Right lobe of liver (tissue), 6 donors: ENCODE results near the gene CERK. TPM values are rescaled to one million over a fixed set of nuclear protein-coding genes. Genes with fewer than 3 reads are reported as not detected.
"Not testable (repeated sequence)": the region's sequence is repeated elsewhere in the genome, so short reads cannot be mapped to it uniquely, and the experiment has no call there.

Source experiments
- ATAC-seq, 4 donors: fragments of 200-7000 bp; cut with Tn5 transposase; one replicate each; pipeline ENCODE4 v1.9.1; 2020; ENCODE audit warnings: mild to moderate bottlenecking in 4 of 4, moderate library complexity in 4 of 4
- DNase-seq, 3 donors: peaks; one replicate each; pipeline ENCODE4 v3.0.0-alpha.2; 2020
- H3K27ac ChIP-seq, 3 donors: fragments of 200-600 bp; one replicate each; pipeline ENCODE4 v1.8.0; 2022
- H3K27me3 ChIP-seq, 2 donors: fragments of 200-600 bp; one replicate each; pipeline ENCODE4 v1.8.0; 2022
- H3K36me3 ChIP-seq, 4 donors: fragments of 200-600 bp; sonication (generic) in 1 of 4; one replicate each; pipeline versions ENCODE4 v1.5.1 to v1.8.0; 2017 to 2022; ENCODE audit warnings: control low read depth in 1 of 4
- H3K4me1 ChIP-seq, 4 donors: fragments of 200-600 bp; sonication (generic) in 1 of 4; one replicate each; pipeline versions ENCODE4 v1.5.1 to v1.8.0; 2017 to 2022; ENCODE audit warnings: control low read depth in 1 of 4
- H3K4me3 ChIP-seq, 3 donors: fragments of 200-600 bp; one replicate each; pipeline ENCODE4 v1.8.0; 2022
- H3K9me3 ChIP-seq, 4 donors: fragments of 200-600 bp; sonication (generic) in 1 of 4; one replicate each; pipeline versions ENCODE4 v1.5.1 to v1.8.0; 2017 to 2022; ENCODE audit warnings: control low read depth in 1 of 4
- POLR2A ChIP-seq: fragments of 450-650 bp; IDR thresholded peaks from one replicate; pipeline ENCODE4 v1.6.1; 2017; ENCODE audit warnings: antibody characterized with exemption, mild to moderate bottlenecking
- WGBS: methylation state at CpG from one replicate; pipeline ENCODE4 v1.1.6; 2018; ENCODE audit warnings: low coverage, low lambda C conversion rate; ENCODE audit not compliant: insufficient coverage; ENCODE audit errors: missing lambda C conversion rate; 5-methylcytosine and 5-hydroxymethylcytosine counted together
- intact Hi-C, 2 donors: fragments of 100-400 bp; cut with DNase I; formaldehyde crosslinking; loops; one replicate each; pipeline versions ENCODE4 v1.11.2 to v1.14.1; 2022
- total RNA-seq, 6 experiments: library from RNA; depleted of rRNA in 2 of 6; stranded (reverse); fragments of >200 nt in 2 of 6; fragmentation: NEBNext Ultra II Directional in 3 of 6; extraction: Animal tissue kit (Norgen Biotek cat#: 25700) in 3 of 6; gene quantifications; one replicate each; pipeline versions ENCODE4 v1.1.0 to v1.2.4, GENCODE V29; 2016 to 2023
- TF ChIP-seq, protein P1 (sequence below), 4 donors: fragments of 200-600 bp in 3 of 4; fragments of 450-650 bp in 1 of 4; IDR thresholded peaks; one replicate each; pipeline versions ENCODE4 v1.5.1 to v1.8.0; 2016 to 2022; ENCODE audit warnings: antibody characterized with exemption in 4 of 4, mild to moderate bottlenecking in 2 of 4
- donor health status: DM: no; HTN: yes; CAD: no.
- donor health status: DM: no; HTN: no; CAD: no.
- donor health status: DM: no; HTN: no; CAD: no.
- donor health status: DM: no; HTN: yes; CAD: no.
- donor health status: DM: no; HTN: yes; CAD: no.

The CERK gene
- total RNA-seq, 6 experiments from 2014 or later: 9.6 to 27.5 (median 18.5) TPM

DNA sequence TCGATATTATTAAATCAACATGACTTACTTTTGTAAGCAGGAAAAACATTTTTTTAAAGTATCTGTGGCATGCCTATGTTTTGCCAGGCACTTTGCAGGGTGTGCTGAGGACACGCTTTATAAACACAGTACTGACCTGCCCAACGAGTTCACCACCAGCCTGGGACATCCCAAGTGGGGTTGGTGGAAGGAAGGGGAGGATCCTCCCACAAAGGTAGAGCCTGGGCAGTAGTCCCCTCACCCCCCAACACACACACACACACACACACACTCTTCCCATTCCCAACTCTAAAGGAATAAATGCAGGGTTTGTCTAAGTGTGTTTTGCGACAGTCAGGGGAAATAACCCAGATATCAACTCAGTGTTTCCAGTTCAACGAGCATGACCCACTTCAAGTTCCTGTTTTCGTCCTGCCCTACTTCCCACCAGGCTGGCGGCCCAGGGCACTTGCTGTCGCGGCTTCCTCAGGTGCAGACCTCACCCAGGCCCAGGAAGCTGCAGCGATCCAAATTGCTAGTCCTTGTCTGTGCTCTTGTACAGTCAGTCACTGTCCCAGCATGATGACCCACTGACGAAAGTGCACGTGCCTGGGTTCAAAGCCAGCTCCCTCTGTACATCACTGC lies 3.1 kb downstream of the CERK start:
- intact Hi-C loops: no loop called here
- peak in 2 of 3 donors; percentile 60 to 72 for DNase-seq
- Histone ChIP-seq H3K4me3 (no peak overlapping the region), H3K4me1 (peaks cover 0 to 81% (median 43%) of the 10 kb centered on the region in 4 donors), H3K27ac (peak overlapping the region in 2 of 3 donors; percentile 52 to 90), H3K9me3 (no peaks in the 10 kb centered on the region), H3K36me3 (peaks cover 0 to 2% (median 0%) of the 10 kb centered on the region in 4 donors), H3K27me3 (no peaks in the 10 kb centered on the region)
- peak in 3 of 4 donors; percentile 9 to 15 (median 11) for ATAC-seq
- 5% methylated on average over 12 of the region's 12 CpGs for WGBS
- TF ChIP-seq POLR2A: peak; percentile 20
- TF ChIP-seq, protein P1, sequence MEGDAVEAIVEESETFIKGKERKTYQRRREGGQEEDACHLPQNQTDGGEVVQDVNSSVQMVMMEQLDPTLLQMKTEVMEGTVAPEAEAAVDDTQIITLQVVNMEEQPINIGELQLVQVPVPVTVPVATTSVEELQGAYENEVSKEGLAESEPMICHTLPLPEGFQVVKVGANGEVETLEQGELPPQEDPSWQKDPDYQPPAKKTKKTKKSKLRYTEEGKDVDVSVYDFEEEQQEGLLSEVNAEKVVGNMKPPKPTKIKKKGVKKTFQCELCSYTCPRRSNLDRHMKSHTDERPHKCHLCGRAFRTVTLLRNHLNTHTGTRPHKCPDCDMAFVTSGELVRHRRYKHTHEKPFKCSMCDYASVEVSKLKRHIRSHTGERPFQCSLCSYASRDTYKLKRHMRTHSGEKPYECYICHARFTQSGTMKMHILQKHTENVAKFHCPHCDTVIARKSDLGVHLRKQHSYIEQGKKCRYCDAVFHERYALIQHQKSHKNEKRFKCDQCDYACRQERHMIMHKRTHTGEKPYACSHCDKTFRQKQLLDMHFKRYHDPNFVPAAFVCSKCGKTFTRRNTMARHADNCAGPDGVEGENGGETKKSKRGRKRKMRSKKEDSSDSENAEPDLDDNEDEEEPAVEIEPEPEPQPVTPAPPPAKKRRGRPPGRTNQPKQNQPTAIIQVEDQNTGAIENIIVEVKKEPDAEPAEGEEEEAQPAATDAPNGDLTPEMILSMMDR (IDR thresholded peaks at IDR 0.05): no peak

GRCh38 chr22:46734213-46734722 lies 3.8 kb downstream of the CERK start:
- intact Hi-C loops, H3K4me3 ChIP-seq, ATAC-seq, H3K36me3 ChIP-seq, DNase-seq, H3K27me3 ChIP-seq, H3K9me3 ChIP-seq: not testable (repeated sequence)
- Histone ChIP-seq H3K27ac (peak overlapping the region in 1 of 3 donors; percentile 52), H3K4me1 (peaks cover 0 to 82% (median 39%) of the 10 kb centered on the region in 4 donors)
- whole genome bisulfite sequencing: 17% methylated on average over 12 of the region's 12 CpGs

- WGBS: 22% methylated on average over 7 of the region's 7 CpGs
- TF ChIP-seq POLR2A: no peak
- TF ChIP-seq, protein P1 (IDR thresholded peaks at IDR 0.05): no peak
- peak overlapping the region in 1 of 3 donors; percentile 48 for H3K27ac ChIP-seq
- intact Hi-C loops: no loop called here
- peaks cover 0 to 89% (median 43%) of the 10 kb centered on the region in 4 donors for H3K4me1 ChIP-seq
- DNase-seq (no peak), ATAC-seq (no peak)
- H3K9me3 ChIP-seq: no peaks in the 10 kb centered on the region
- peak overlapping the region in 1 of 3 donors; percentile 39 for H3K4me3 ChIP-seq
- peaks cover 0 to 2% (median 0%) of the 10 kb centered on the region in 4 donors for H3K36me3 ChIP-seq
- no peaks in the 10 kb centered on the region for H3K27me3 ChIP-seq
Measured at GRCh38 chr22:46732513-46732912, 5.5 kb downstream of the CERK start.

DNA sequence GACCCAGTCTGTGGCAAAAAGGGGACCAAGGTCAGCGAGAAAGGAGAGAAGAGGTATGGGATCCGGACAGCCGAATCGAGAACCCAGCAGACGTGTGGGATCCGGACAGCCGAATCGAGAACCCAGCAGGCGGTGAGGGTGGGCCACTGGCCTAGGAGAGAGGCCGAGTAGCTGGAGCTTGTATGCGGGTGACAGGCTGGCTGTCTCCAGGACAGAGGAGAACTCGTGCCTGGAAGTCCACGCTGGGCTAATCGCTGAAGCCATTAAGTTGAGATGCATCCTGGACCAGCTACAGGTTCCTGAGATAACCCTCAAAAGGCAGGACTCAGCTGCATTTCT lies 6.0 kb downstream of the CERK start:
- Histone ChIP-seq H3K9me3 (no peaks in the 10 kb centered on the region), H3K4me3 (peak overlapping the region in 2 of 3 donors; percentile 20 to 39), H3K4me1 (peaks cover 0 to 94% (median 44%) of the 10 kb centered on the region in 4 donors), H3K27ac (peak overlapping the region; percentile 48 to 74 (median 57)), H3K27me3 (no peaks in the 10 kb centered on the region), H3K36me3 (peaks cover 0 to 2% (median 0%) of the 10 kb centered on the region in 4 donors)
- peak; percentile 2 to 24 (median 14) for ATAC-seq
- WGBS: 21% methylated on average over 13 of the region's 14 CpGs
- no peak for DNase-seq
- intact Hi-C loops: no loop called here
- TF ChIP-seq POLR2A: no peak

DNA sequence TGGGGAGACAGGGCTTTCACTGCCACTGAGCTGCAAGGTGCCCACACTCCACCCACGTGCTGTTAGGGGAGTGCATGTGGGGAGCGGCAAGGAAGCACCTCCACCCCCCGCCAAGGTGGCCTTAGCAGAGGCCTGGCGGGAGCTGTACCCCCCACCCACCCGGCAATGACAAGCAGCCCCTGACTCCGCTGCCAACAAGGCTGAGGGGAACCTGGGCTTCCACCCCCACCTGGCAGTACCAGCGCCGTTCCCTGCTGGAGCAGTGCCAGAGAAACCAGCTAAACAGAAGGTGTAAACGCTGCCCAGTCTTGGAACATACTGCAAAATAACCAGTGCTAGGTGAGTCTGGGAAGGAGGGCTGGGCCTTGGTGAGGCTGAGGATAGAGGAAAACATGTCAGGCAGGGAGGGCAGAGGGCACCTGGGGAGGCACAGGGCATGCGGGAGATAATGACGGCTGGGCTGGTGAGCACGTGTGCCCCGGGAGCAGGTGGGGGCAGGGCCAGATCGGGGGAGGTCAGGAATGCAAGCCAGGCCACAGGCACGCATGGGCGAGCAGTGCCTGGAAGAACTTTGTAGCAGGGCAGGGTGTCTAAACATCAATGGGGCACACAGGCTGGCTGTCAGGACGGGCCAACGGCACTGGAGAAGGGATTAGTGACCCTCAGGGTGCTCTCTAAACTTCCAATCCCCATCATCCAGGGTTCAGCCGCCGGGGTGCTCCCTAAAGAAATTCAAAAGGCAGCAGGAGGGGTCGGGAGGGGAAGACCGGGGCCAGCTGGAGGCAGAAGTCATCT lies 6.6 kb downstream of the CERK start:
- peak; percentile 73 to 88 (median 85) for ATAC-seq
- peaks cover 0 to 2% (median 0%) of the 10 kb centered on the region in 4 donors for H3K36me3 ChIP-seq
- DNase-seq: peak; percentile 86 to 96 (median 93)
- peak overlapping the region; percentile 57 to 74 (median 69) for H3K27ac ChIP-seq
- H3K9me3 ChIP-seq: no peaks in the 10 kb centered on the region
- TF ChIP-seq, protein P1 (IDR thresholded peaks at IDR 0.05): no peak
- peak; percentile 86 for TF ChIP-seq POLR2A
- intact Hi-C loops: no loop called here
- no peaks in the 10 kb centered on the region for H3K27me3 ChIP-seq
- 16% methylated on average over 10 of the region's 22 CpGs for WGBS
- H3K4me3 ChIP-seq: peak overlapping the region in 2 of 3 donors; percentile 20 to 39
- peaks cover 0 to 94% (median 44%) of the 10 kb centered on the region in 4 donors for H3K4me1 ChIP-seq
